GM12878 (cell line): ENCODE data around the gene FZD8. TPM values are rescaled to one million over a fixed set of nuclear protein-coding genes. Genes with fewer than 3 reads are reported as not detected.

Source experiments
- ATAC-seq: fragments of 200-7000 bp; cut with Tn5 transposase; 3 replicates; pipeline ENCODE4 v1.9.1; 2020; ENCODE audit warnings: mild to moderate bottlenecking, moderate library complexity
- BruUV-seq: library from RNA; stranded (reverse); fragments of 400-500 nt; replicated peaks from 2 replicates; lab custom pipeline; 2021; lab: Mats Ljungman, UMichigan
- CTCF ChIA-PET: fragments of 300-600 bp; sonication (Branson Sonifier 250); formaldehyde crosslinking; extraction: SDS; loops from one replicate; lab custom pipeline; 2021; ENCODE audit warnings: inconsistent platforms; lab: Yijun Ruan, JAX
- POLR2A ChIA-PET: fragments of 350-600 bp; formaldehyde crosslinking; extraction: SDS; loops from one replicate; lab custom pipeline; 2021; ENCODE audit warnings: inconsistent platforms; lab: Charles Lee
- RAD21 ChIA-PET: fragments of 300-600 bp; sonication (Branson Sonifier 250); formaldehyde crosslinking; loops from one replicate; lab custom pipeline; 2023; ENCODE audit warnings: antibody characterized with exemption; ENCODE audit not compliant: unreplicated experiment; lab: Charles Lee
- SMC1A ChIA-PET: fragments of 300-600 bp; sonication (Branson Sonifier 250); formaldehyde crosslinking; loops from one replicate; lab custom pipeline; 2023; ENCODE audit not compliant: unreplicated experiment, uncharacterized antibody; lab: Charles Lee
- DNase-seq: peaks from one replicate; pipeline ENCODE4 v3.0.0-alpha.2; 2011; ENCODE audit warnings: low read depth, low spot score
- FAIRE-seq: peaks from 3 replicates; lab custom pipeline; 2011; peaks lifted over from hg19 to GRCh38; lab: Jason Lieb, UNC
- H2AFZ ChIP-seq: 2 replicates; pipeline ENCODE4 v1.6.0; 2011; ENCODE audit warnings: low read depth, low read length, control low read depth; ENCODE audit not compliant: control insufficient read depth
- H3K27ac ChIP-seq: 2 replicates; pipeline ENCODE4 v1.5.1; 2011; ENCODE audit warnings: control low read depth; ENCODE audit not compliant: control insufficient read depth, insufficient read depth
- H3K27me3 ChIP-seq, 2 experiments: replicated peaks in 1 of 2; 2 replicates each; pipeline versions ENCODE4 v1.6.0 to v1.6.1; 2011; ENCODE audit warnings: low read length in 1 of 2; ENCODE audit not compliant: control insufficient read depth in 2 of 2, insufficient read depth in 2 of 2
- H3K36me3 ChIP-seq, 2 experiments: 2 replicates each; pipeline ENCODE4 v1.5.1; 2011; ENCODE audit warnings: low read length in 1 of 2; ENCODE audit not compliant: control insufficient read depth in 2 of 2, insufficient read depth in 2 of 2
- H3K4me1 ChIP-seq: 2 replicates; pipeline ENCODE4 v1.6.1; 2011; ENCODE audit warnings: mild to moderate bottlenecking, low read length, moderate library complexity, mixed read lengths; ENCODE audit not compliant: control insufficient read depth, insufficient read depth
- H3K4me2 ChIP-seq: 2 replicates; pipeline ENCODE4 v1.6.0; 2011; ENCODE audit warnings: control low read depth; ENCODE audit not compliant: control insufficient read depth, insufficient read depth
- H3K4me3 ChIP-seq: fragments of 200-600 bp; sonication (generic); 2 replicates; pipeline ENCODE4 v1.5.1; 2016
- H3K79me2 ChIP-seq: 2 replicates; pipeline ENCODE4 v1.6.0; 2011; ENCODE audit warnings: low read length; ENCODE audit not compliant: control insufficient read depth, insufficient read depth
- H3K9ac ChIP-seq: 2 replicates; pipeline ENCODE4 v1.8.0; 2011; ENCODE audit warnings: low read length, control low read depth, mixed read lengths; ENCODE audit not compliant: control insufficient read depth, insufficient read depth
- H3K9me3 ChIP-seq: replicated peaks from 3 replicates; pipeline ENCODE4 v1.5.1; 2011; ENCODE audit warnings: mild to moderate bottlenecking, low read length; ENCODE audit not compliant: control insufficient read depth, insufficient read depth
- H4K20me1 ChIP-seq: 2 replicates; pipeline ENCODE4 v1.6.0; 2011; ENCODE audit not compliant: control insufficient read depth, insufficient read depth
- BCL3 ChIP-seq: IDR thresholded peaks from 2 replicates; pipeline ENCODE4 v1.6.1; 2011; ENCODE audit warnings: borderline replicate concordance, low read depth, mild to moderate bottlenecking, moderate library complexity, low read length; ENCODE audit not compliant: insufficient read depth, poor library complexity, severe bottlenecking
- CHD1 ChIP-seq: IDR thresholded peaks from 2 replicates; pipeline ENCODE4 v1.6.1; 2012; ENCODE audit warnings: low read depth, low read length, improper control_type of control experiment
- CHD4 ChIP-seq: fragments of 200-600 bp; sonication (generic); IDR thresholded peaks from 2 replicates; pipeline ENCODE4 v1.6.1; 2016; ENCODE audit warnings: mild to moderate bottlenecking
- EZH2 ChIP-seq: IDR thresholded peaks from 2 replicates; pipeline ENCODE4 v1.6.1; 2012; ENCODE audit warnings: low read depth, mild to moderate bottlenecking, control low read depth, inconsistent platforms, low read length, borderline replicate concordance; ENCODE audit not compliant: control insufficient read depth
- FOXK2 ChIP-seq: fragments of 450-650 bp; IDR thresholded peaks from 2 replicates; pipeline ENCODE4 v1.6.1; 2017; ENCODE audit warnings: mild to moderate bottlenecking, moderate library complexity
- IKZF2 ChIP-seq, 2 experiments: fragments of 450-650 bp; IDR thresholded peaks; 2 replicates each; pipeline ENCODE4 v1.6.1; 2017; ENCODE audit warnings: mild to moderate bottlenecking in 2 of 2, moderate library complexity in 2 of 2
- IRF4 ChIP-seq: IDR thresholded peaks from 2 replicates; pipeline ENCODE4 v1.6.1; 2011; ENCODE audit warnings: low read depth, low read length
- MTA3 ChIP-seq: IDR thresholded peaks from 2 replicates; pipeline ENCODE4 v1.6.1; 2012; ENCODE audit warnings: low read length, inconsistent platforms, borderline replicate concordance
- MXI1 ChIP-seq: fragments of 150-350 bp; IDR thresholded peaks from 2 replicates; pipeline ENCODE4 v1.6.1; 2011; ENCODE audit warnings: low read depth, mild to moderate bottlenecking, inconsistent platforms, low read length, improper control_type of control experiment
- NFIC ChIP-seq: IDR thresholded peaks from 2 replicates; pipeline ENCODE4 v1.6.1; 2012; ENCODE audit warnings: low read depth, mild to moderate bottlenecking, inconsistent platforms, low read length, moderate library complexity
- POLR2A ChIP-seq: IDR thresholded peaks from 2 replicates; pipeline ENCODE4 v1.6.1; 2011; ENCODE audit warnings: low read depth, mild to moderate bottlenecking, low read length
- RAD51 ChIP-seq: fragments of 450-650 bp; IDR thresholded peaks from 2 replicates; pipeline ENCODE4 v1.6.1; 2016; ENCODE audit warnings: moderate library complexity, mild to moderate bottlenecking, inconsistent platforms
- RELA ChIP-seq: fragments of 450-650 bp; IDR thresholded peaks from 2 replicates; pipeline ENCODE4 v1.8.0; 2014; ENCODE audit warnings: borderline replicate concordance; ENCODE audit not compliant: partially characterized antibody
- SREBF1 ChIP-seq: IDR thresholded peaks from 2 replicates; pipeline ENCODE4 v1.6.1; 2012; ENCODE audit warnings: mild to moderate bottlenecking, low read length
- STAT1 ChIP-seq: fragments of 450-650 bp; conservative IDR thresholded peaks from 2 replicates; pipeline ENCODE4 v1.6.1; 2014; ENCODE audit warnings: antibody characterized with exemption, mild to moderate bottlenecking
- ZBTB40 ChIP-seq: fragments of 450-650 bp; IDR thresholded peaks from 2 replicates; pipeline ENCODE4 v1.6.1; 2016; ENCODE audit warnings: mild to moderate bottlenecking, moderate library complexity, borderline replicate concordance
- ZNF274 ChIP-seq: IDR thresholded peaks from one replicate; pipeline ENCODE4 v1.8.0; 2011; ENCODE audit not compliant: insufficient read length, insufficient read depth
- WGBS: methylation state at CpG from one replicate; pipeline ENCODE4 v1.1.6; 2016; ENCODE audit warnings: low lambda C conversion rate; ENCODE audit not compliant: insufficient replicate concordance, insufficient coverage; ENCODE audit errors: missing lambda C conversion rate; 5-methylcytosine and 5-hydroxymethylcytosine counted together
- in situ Hi-C: fragments of 300-500 bp; cut with MboI; formaldehyde crosslinking; loops from 9 replicates; pipeline ENCODE4 v1.14.3; 2018; ENCODE audit warnings: mixed read lengths
- intact Hi-C: fragments of 100-400 bp; cut with micrococcal nuclease; formaldehyde crosslinking; loops from one replicate; pipeline ENCODE4 v1.14.2; 2022; ENCODE audit not compliant: unreplicated experiment
- polyA plus RNA-seq, 11 experiments: library from polyadenylated mRNA; depleted of rRNA in 4 of 11; unstranded in 6 of 11; stranded (reverse) in 5 of 11; fragments of >200 nt; fragmentation: Nextera tagmentation in 4 of 11; fragmentation: Illumina TruSeq in 1 of 11; extraction: Ambion mirVana in 4 of 11; extraction: Trizol in 1 of 11; gene quantifications; 1 replicate in 1 of 11; 2 replicates in 10 of 11; pipeline versions ENCODE4 v1.2.1 to v1.2.3, GENCODE V29; 2011 to 2016; ENCODE audit warnings: inconsistent platforms in 2 of 11, missing spikeins in 2 of 11, low read depth in 1 of 11
- total RNA-seq, 4 experiments: library from RNA; depleted of rRNA in 3 of 4; stranded (reverse); fragments of >200 nt in 3 of 4; fragmentation: Illumina TruSeq in 1 of 4; extraction: Trizol in 1 of 4; gene quantifications; 2 replicates each; pipeline versions ENCODE4 v1.2.1 to v1.2.3, GENCODE V29; 2013 to 2021
- TF ChIP-seq, protein P1 (sequence below): fragments of 450-650 bp; formaldehyde crosslinking; IDR thresholded peaks from 2 replicates; pipeline ENCODE4 v1.4.0; 2022; ENCODE audit warnings: mild to moderate bottlenecking, moderate library complexity

FZD8 gene
- total and polyA plus RNA-seq, 10 of the 15 experiments (the other 5 are each of a cell fraction or from before 2014, with no cell fraction given), result 0.03 to 0.72 (median 0.10) TPM; not detected in 3

- FAIRE-seq, result no peak
- Histone ChIP-seq H2AFZ (no peak overlapping the region), H3K4me1 (no peaks in the 10 kb centered on the region), H3K27ac (no peak overlapping the region), H3K4me2 (no peak overlapping the region), H3K9me3 (no peaks in the 10 kb centered on the region), H3K27me3 (no peaks in the 10 kb centered on the region), H3K9ac (no peak overlapping the region), H3K36me3 (no peaks in the 10 kb centered on the region), H4K20me1 (no peaks in the 10 kb centered on the region), H3K4me3 (no peak overlapping the region), H3K79me2 (no peaks in the 10 kb centered on the region)
- ChIA-PET CTCF (no interaction called here), SMC1A (no interaction called here), RAD21 (no interaction called here), POLR2A (no interaction called here)
- no peak for ATAC-seq
- in situ Hi-C loops (no loop called here), intact Hi-C loops (no loop called here)
- no TSS peak for BruUV-seq
- TF ChIP-seq MXI1 (no peak), IKZF2 (IDR thresholded peaks at IDR 0.05) (no peak), CHD4 (no peak), SREBF1 (no peak), CHD1 (no peak), RELA (no peak), EZH2 (no peak), ZNF274 (no peak), BCL3 (no peak), POLR2A (no peak), FOXK2 (no peak), NFIC (no peak), MTA3 (no peak), IRF4 (no peak), ZBTB40 (no peak), RAD51 (no peak), STAT1 (no peak)
- TF ChIP-seq, protein P1, sequence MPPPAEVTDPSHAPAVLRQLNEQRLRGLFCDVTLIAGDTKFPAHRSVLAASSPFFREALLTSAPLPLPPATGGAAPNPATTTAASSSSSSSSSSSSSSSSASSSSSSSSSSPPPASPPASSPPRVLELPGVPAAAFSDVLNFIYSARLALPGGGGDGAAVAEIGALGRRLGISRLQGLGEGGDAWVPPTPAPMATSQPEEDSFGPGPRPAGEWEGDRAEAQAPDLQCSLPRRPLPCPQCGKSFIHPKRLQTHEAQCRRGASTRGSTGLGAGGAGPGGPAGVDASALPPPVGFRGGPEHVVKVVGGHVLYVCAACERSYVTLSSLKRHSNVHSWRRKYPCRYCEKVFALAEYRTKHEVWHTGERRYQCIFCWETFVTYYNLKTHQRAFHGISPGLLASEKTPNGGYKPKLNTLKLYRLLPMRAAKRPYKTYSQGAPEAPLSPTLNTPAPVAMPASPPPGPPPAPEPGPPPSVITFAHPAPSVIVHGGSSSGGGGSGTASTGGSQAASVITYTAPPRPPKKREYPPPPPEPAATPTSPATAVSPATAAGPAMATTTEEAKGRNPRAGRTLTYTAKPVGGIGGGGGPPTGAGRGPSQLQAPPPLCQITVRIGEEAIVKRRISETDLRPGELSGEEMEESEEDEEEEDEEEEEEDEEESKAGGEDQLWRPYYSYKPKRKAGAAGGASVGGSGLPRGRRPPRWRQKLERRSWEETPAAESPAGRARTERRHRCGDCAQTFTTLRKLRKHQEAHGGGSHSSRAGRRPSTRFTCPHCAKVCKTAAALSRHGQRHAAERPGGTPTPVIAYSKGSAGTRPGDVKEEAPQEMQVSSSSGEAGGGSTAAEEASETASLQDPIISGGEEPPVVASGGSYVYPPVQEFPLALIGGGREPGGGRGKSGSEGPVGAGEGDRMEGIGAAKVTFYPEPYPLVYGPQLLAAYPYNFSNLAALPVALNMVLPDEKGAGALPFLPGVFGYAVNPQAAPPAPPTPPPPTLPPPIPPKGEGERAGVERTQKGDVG (CRISPR knock-in tag), result no peak
- no peak for DNase-seq
- 29% methylated on average over 5 of the region's 5 CpGs for WGBS
These were observed 48.4 kb upstream of the FZD8 start for GRCh38 chr10:35690534-35690933.
